ENCODE results near the gene KIRREL1.

KIRREL1 gene

GRCh38 chr1:158077411-158078256 lies 84.2 kb downstream of the KIRREL1 start:
- H3K9ac ChIP-seq (ENCODE audit: low read length in 5 of 5), result no peak overlapping the region
- no peak overlapping the region for H3K4me3 ChIP-seq (ENCODE audit: low read depth in 1 of 5, low read length in 5 of 5)
- H3K27me3 ChIP-seq (ENCODE audit: control insufficient read depth in 5 of 5, insufficient read depth in 4 of 5, low read length in 5 of 5), result no peaks in the 10 kb centered on the region
- H3K4me1 ChIP-seq (ENCODE audit: control insufficient read depth in 5 of 5, insufficient read depth in 5 of 5, low read length in 5 of 5), result peaks cover 4 to 22% (median 12%) of the 10 kb centered on the region in 5 donors
- H3K9me3 ChIP-seq (ENCODE audit: control insufficient read depth in 5 of 5, low read length in 5 of 5), result no peaks in the 10 kb centered on the region
- H3K27ac ChIP-seq (ENCODE audit: low read depth, low read length), result no peak overlapping the region
- H3K36me3 ChIP-seq (ENCODE audit: control insufficient read depth in 5 of 5, insufficient read depth in 5 of 5, low read length in 5 of 5), result peaks cover 18 to 65% (median 62%) of the 10 kb centered on the region in 5 donors

DNA sequence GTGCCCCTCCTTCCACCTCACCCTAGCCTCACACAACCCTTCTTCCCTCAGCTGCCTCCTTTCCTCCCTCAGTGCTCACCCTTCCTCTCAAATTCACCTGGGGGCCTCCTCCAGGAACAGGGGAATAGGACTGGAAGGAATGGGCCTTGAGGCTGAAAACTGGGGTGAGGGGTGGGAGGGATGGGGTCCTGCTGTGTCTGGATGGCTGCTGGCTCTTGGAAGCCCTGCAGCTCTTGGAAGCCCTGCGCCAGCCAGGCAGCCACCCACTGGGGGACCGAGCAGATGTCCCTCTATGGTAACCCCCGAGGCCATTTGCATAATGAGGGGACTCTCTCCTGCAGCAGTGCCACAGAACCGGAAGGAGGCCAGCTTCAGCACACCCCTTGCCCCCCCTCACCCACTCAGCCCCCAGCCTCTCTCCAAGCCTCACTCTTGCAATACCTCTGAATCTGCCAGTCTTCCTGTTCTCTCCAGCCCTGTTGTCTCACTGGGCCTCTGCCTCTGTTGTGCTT lies 85.2 kb downstream of the KIRREL1 start:
- peaks cover 0 to 22% (median 9%) of the 10 kb centered on the region in 5 donors for H3K4me1 ChIP-seq (ENCODE audit: control insufficient read depth in 5 of 5, insufficient read depth in 5 of 5, low read length in 5 of 5)
- no peak overlapping the region for H3K4me3 ChIP-seq (ENCODE audit: low read depth in 1 of 5, low read length in 5 of 5)
- H3K9ac ChIP-seq (ENCODE audit: low read length in 5 of 5), result no peak overlapping the region
- no peak overlapping the region for H3K27ac ChIP-seq (ENCODE audit: low read depth, low read length)
- H3K9me3 ChIP-seq (ENCODE audit: control insufficient read depth in 5 of 5, low read length in 5 of 5), result no peaks in the 10 kb centered on the region
- H3K36me3 ChIP-seq (ENCODE audit: control insufficient read depth in 5 of 5, insufficient read depth in 5 of 5, low read length in 5 of 5), result peaks cover 16 to 72% (median 64%) of the 10 kb centered on the region in 5 donors
- H3K27me3 ChIP-seq (ENCODE audit: control insufficient read depth in 5 of 5, insufficient read depth in 4 of 5, low read length in 5 of 5), result no peaks in the 10 kb centered on the region

- Histone ChIP-seq H3K36me3 (ENCODE audit: control insufficient read depth in 5 of 5, insufficient read depth in 5 of 5, low read length in 5 of 5) (peaks cover 19 to 79% (median 69%) of the 10 kb centered on the region in 5 donors), H3K27ac (ENCODE audit: low read depth, low read length) (no peak overlapping the region)
Observed at GRCh38 chr1:158080066-158080465, 86.6 kb downstream of the KIRREL1 start.

DNA sequence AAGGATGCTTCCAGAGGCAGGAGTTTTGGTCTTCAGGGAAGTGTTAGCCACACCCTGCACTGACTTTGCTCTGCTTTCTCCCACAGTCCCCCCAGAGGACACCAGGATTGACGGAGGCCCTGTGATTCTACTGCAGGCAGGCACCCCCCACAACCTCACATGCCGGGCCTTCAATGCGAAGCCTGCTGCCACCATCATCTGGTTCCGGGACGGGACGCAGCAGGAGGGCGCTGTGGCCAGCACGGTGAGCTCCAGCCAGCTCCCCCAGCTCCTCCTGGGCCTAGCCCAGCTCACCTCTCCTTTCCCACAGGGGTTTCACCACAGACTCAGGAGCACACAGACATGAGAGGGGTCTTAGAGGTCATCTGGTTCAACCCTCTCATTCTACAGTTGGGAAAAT lies 90.9 kb downstream of the KIRREL1 start:
- H3K4me1 ChIP-seq (ENCODE audit: control insufficient read depth in 5 of 5, insufficient read depth in 5 of 5, low read length in 5 of 5), result no peaks in the 10 kb centered on the region
- no peak overlapping the region for H3K9ac ChIP-seq (ENCODE audit: low read length in 5 of 5)
- no peak overlapping the region for H3K4me3 ChIP-seq (ENCODE audit: low read depth in 1 of 5, low read length in 5 of 5)
- H3K36me3 ChIP-seq (ENCODE audit: control insufficient read depth in 5 of 5, insufficient read depth in 5 of 5, low read length in 5 of 5), result peaks cover 25 to 91% (median 82%) of the 10 kb centered on the region in 5 donors
- no peak overlapping the region for H3K27ac ChIP-seq (ENCODE audit: low read depth, low read length)
- no peaks in the 10 kb centered on the region for H3K9me3 ChIP-seq (ENCODE audit: control insufficient read depth in 5 of 5, low read length in 5 of 5)
- no peaks in the 10 kb centered on the region for H3K27me3 ChIP-seq (ENCODE audit: control insufficient read depth in 5 of 5, insufficient read depth in 4 of 5, low read length in 5 of 5)

More at GRCh38 chr1:158080066-158080465, 86.6 kb downstream of the KIRREL1 start:
- Histone ChIP-seq H3K4me3 (ENCODE audit: low read depth in 1 of 5, low read length in 5 of 5) (no peak overlapping the region), H3K27me3 (ENCODE audit: control insufficient read depth in 5 of 5, insufficient read depth in 4 of 5, low read length in 5 of 5) (no peaks in the 10 kb centered on the region), H3K9me3 (ENCODE audit: control insufficient read depth in 5 of 5, low read length in 5 of 5) (no peaks in the 10 kb centered on the region), H3K9ac (ENCODE audit: low read length in 5 of 5) (no peak overlapping the region), H3K4me1 (ENCODE audit: control insufficient read depth in 5 of 5, insufficient read depth in 5 of 5, low read length in 5 of 5) (peaks cover 0 to 16% (median 9%) of the 10 kb centered on the region in 5 donors)

GRCh38 chr1:158084747-158085146 lies 91.3 kb downstream of the KIRREL1 start:
- Histone ChIP-seq H3K4me1 (ENCODE audit: control insufficient read depth in 5 of 5, insufficient read depth in 5 of 5, low read length in 5 of 5) (no peaks in the 10 kb centered on the region), H3K36me3 (ENCODE audit: control insufficient read depth in 5 of 5, insufficient read depth in 5 of 5, low read length in 5 of 5) (peaks cover 23 to 92% (median 84%) of the 10 kb centered on the region in 5 donors), H3K27ac (ENCODE audit: low read depth, low read length) (no peak overlapping the region), H3K9me3 (ENCODE audit: control insufficient read depth in 5 of 5, low read length in 5 of 5) (no peaks in the 10 kb centered on the region), H3K27me3 (ENCODE audit: control insufficient read depth in 5 of 5, insufficient read depth in 4 of 5, low read length in 5 of 5) (no peaks in the 10 kb centered on the region), H3K4me3 (ENCODE audit: low read depth in 1 of 5, low read length in 5 of 5) (no peak overlapping the region), H3K9ac (ENCODE audit: low read length in 5 of 5) (no peak overlapping the region)

- Histone ChIP-seq H3K9ac (ENCODE audit: low read length in 5 of 5) (no peak overlapping the region), H3K4me3 (ENCODE audit: low read depth in 1 of 5, low read length in 5 of 5) (no peak overlapping the region), H3K27me3 (ENCODE audit: control insufficient read depth in 5 of 5, insufficient read depth in 4 of 5, low read length in 5 of 5) (no peaks in the 10 kb centered on the region), H3K36me3 (ENCODE audit: control insufficient read depth in 5 of 5, insufficient read depth in 5 of 5, low read length in 5 of 5) (peaks cover 18 to 90% (median 79%) of the 10 kb centered on the region in 5 donors), H3K9me3 (ENCODE audit: control insufficient read depth in 5 of 5, low read length in 5 of 5) (no peaks in the 10 kb centered on the region), H3K27ac (ENCODE audit: low read depth, low read length) (no peak overlapping the region), H3K4me1 (ENCODE audit: control insufficient read depth in 5 of 5, insufficient read depth in 5 of 5, low read length in 5 of 5) (no peaks in the 10 kb centered on the region)
Observed at GRCh38 chr1:158087320-158087927, 94.0 kb downstream of the KIRREL1 start.

- H3K4me3 ChIP-seq (ENCODE audit: low read depth in 1 of 5, low read length in 5 of 5), result no peak overlapping the region
- H3K27ac ChIP-seq (ENCODE audit: low read depth, low read length), result no peak overlapping the region
- H3K4me1 ChIP-seq (ENCODE audit: control insufficient read depth in 5 of 5, insufficient read depth in 5 of 5, low read length in 5 of 5), result no peaks in the 10 kb centered on the region
- no peaks in the 10 kb centered on the region for H3K27me3 ChIP-seq (ENCODE audit: control insufficient read depth in 5 of 5, insufficient read depth in 4 of 5, low read length in 5 of 5)
- H3K36me3 ChIP-seq (ENCODE audit: control insufficient read depth in 5 of 5, insufficient read depth in 5 of 5, low read length in 5 of 5), result peaks cover 15 to 93% (median 89%) of the 10 kb centered on the region in 5 donors
- H3K9ac ChIP-seq (ENCODE audit: low read length in 5 of 5), result no peak overlapping the region
- H3K9me3 ChIP-seq (ENCODE audit: control insufficient read depth in 5 of 5, low read length in 5 of 5), result no peaks in the 10 kb centered on the region
Observed at GRCh38 chr1:158089476-158089875, 96.0 kb downstream of the KIRREL1 start.

DNA sequence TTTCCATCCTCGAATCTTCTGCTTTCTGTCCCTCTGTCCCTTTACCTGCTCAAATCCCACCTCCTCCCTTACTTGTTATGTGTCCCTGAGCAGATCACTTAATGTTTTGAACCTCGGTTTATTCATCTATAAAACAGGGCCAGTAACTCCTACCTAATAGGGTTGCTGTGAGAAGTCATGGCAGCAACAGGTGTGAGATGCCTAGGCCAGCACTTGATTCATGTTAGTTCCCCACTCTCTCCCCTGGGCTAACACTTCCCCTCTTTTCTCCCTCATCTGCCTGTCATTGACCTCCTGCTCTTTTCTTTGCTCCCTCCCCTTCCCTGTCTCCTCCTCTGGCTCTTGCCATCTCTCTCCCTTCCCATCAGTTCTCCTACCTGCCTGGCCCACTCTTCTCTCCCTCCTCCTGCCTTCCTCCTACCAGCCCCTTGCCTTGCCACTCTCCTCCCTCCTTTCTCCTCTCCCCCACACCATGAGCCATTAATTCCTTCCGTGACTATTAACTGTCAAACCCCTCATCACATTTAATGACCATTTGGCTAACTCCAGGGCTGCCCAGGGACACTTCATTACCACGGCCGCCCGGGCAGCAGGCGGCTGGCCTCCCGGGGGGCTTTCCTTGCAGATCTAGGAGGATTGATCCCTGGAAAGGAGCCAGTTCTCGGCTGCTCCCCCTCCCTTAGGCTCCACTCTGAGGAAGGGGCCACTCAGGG lies 96.6 kb downstream of the KIRREL1 start:
- Histone ChIP-seq H3K27me3 (ENCODE audit: control insufficient read depth in 5 of 5, insufficient read depth in 4 of 5, low read length in 5 of 5) (no peaks in the 10 kb centered on the region), H3K4me1 (ENCODE audit: control insufficient read depth in 5 of 5, insufficient read depth in 5 of 5, low read length in 5 of 5) (no peaks in the 10 kb centered on the region), H3K27ac (ENCODE audit: low read depth, low read length) (no peak overlapping the region), H3K9me3 (ENCODE audit: control insufficient read depth in 5 of 5, low read length in 5 of 5) (no peaks in the 10 kb centered on the region), H3K36me3 (ENCODE audit: control insufficient read depth in 5 of 5, insufficient read depth in 5 of 5, low read length in 5 of 5) (peaks cover 12 to 93% (median 89%) of the 10 kb centered on the region in 5 donors), H3K9ac (ENCODE audit: low read length in 5 of 5) (no peak overlapping the region), H3K4me3 (ENCODE audit: low read depth in 1 of 5, low read length in 5 of 5) (no peak overlapping the region)

DNA sequence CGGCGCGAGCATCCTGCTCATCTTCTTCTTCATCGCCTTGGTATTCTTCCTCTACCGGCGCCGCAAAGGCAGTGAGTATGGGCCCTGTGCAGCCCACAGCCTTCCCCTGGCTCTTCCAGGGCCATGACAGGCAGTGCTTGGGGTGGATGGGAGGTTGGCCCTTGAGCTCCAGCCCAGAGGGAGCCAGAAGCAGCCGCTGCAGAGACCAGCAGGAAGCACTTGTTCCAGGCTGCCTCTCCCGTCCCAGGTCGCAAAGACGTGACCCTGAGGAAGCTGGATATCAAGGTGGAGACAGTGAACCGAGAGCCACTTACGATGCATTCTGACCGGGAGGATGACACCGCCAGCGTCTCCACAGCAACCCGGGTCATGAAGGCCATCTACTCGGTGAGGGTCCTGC lies 99.9 kb downstream of the KIRREL1 start:
- no peaks in the 10 kb centered on the region for H3K27me3 ChIP-seq (ENCODE audit: control insufficient read depth in 5 of 5, insufficient read depth in 4 of 5, low read length in 5 of 5)
- no peak overlapping the region for H3K27ac ChIP-seq (ENCODE audit: low read depth, low read length)
- H3K9ac ChIP-seq (ENCODE audit: low read length in 5 of 5), result no peak overlapping the region
- peaks cover 6 to 70% (median 64%) of the 10 kb centered on the region in 5 donors for H3K36me3 ChIP-seq (ENCODE audit: control insufficient read depth in 5 of 5, insufficient read depth in 5 of 5, low read length in 5 of 5)
- H3K9me3 ChIP-seq (ENCODE audit: control insufficient read depth in 5 of 5, low read length in 5 of 5), result no peaks in the 10 kb centered on the region
- H3K4me3 ChIP-seq (ENCODE audit: low read depth in 1 of 5, low read length in 5 of 5), result no peak overlapping the region
- no peaks in the 10 kb centered on the region for H3K4me1 ChIP-seq (ENCODE audit: control insufficient read depth in 5 of 5, insufficient read depth in 5 of 5, low read length in 5 of 5)

Data from subcutaneous abdominal adipose tissue (tissue), 5 donors.